22Rv1 (cell line): ENCODE results near the gene RAB7B.

ENCODE experiments used
- ZFX ChIP-seq: fragments of 450-650 bp; IDR thresholded peaks from 2 replicates; pipeline ENCODE4 v1.6.1; 2017; ENCODE audit warnings: antibody characterized with exemption, borderline replicate concordance
- TF ChIP-seq, protein P1 (sequence below): fragments of 450-650 bp; IDR thresholded peaks from 2 replicates; pipeline ENCODE4 v1.5.1; 2017; ENCODE audit warnings: mild to moderate bottlenecking

DNA sequence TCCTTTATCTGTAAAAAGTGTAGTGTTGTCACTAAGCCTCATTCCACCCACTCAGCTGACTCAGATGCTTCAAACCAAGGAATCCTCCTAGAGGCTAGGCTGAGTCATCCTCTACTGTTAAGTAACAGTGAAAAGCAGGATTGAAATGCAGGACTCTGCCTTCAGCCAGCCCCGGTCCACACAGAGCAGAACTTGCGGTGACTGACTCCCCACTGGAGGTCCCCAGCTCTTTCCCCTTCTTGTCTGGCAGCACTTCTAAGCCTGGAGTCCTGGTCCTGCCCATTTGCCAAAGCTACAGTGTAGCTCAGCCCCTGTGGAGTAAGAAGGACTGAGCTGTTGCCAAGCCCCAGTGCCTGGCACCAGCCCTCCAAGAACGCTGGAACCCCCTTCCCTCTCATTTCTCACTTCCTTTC lies 1.7 kb downstream of the RAB7B start:
- TF ChIP-seq, protein P1, sequence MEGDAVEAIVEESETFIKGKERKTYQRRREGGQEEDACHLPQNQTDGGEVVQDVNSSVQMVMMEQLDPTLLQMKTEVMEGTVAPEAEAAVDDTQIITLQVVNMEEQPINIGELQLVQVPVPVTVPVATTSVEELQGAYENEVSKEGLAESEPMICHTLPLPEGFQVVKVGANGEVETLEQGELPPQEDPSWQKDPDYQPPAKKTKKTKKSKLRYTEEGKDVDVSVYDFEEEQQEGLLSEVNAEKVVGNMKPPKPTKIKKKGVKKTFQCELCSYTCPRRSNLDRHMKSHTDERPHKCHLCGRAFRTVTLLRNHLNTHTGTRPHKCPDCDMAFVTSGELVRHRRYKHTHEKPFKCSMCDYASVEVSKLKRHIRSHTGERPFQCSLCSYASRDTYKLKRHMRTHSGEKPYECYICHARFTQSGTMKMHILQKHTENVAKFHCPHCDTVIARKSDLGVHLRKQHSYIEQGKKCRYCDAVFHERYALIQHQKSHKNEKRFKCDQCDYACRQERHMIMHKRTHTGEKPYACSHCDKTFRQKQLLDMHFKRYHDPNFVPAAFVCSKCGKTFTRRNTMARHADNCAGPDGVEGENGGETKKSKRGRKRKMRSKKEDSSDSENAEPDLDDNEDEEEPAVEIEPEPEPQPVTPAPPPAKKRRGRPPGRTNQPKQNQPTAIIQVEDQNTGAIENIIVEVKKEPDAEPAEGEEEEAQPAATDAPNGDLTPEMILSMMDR, result no peak
- TF ChIP-seq ZFX, result no peak
